CD4-positive, alpha-beta T cell (primary cell): ENCODE results near the gene THRB. TPM values are rescaled to one million over a fixed set of nuclear protein-coding genes. Genes with fewer than 3 reads are reported as not detected.

Experiments used
- ATAC-seq: fragments of 200-7000 bp; cut with Tn5 transposase; one replicate; pipeline ENCODE4 v1.10.0; 2022; ENCODE audit warnings: mild to moderate bottlenecking; ENCODE audit not compliant: poor library complexity
- CTCF ChIA-PET: fragments of 350-600 bp; sonication (Branson Sonifier 250); formaldehyde crosslinking; loops from one replicate; lab custom pipeline; 2021; ENCODE audit warnings: antibody characterized with exemption, inconsistent platforms; lab: Charles Lee
- POLR2A ChIA-PET: fragments of 350-600 bp; sonication (Branson Sonifier 250); formaldehyde crosslinking; loops from one replicate; lab custom pipeline; 2021; ENCODE audit warnings: antibody characterized with exemption, inconsistent platforms; lab: Charles Lee
- DNase-seq, 14 experiments: peaks; one replicate each; pipeline ENCODE4 v3.0.0-alpha.2; 2013 to 2020; ENCODE audit warnings: mixed read lengths in 2 of 14
- H3K27ac ChIP-seq, 2 donors: one replicate each; pipeline versions ENCODE4 v1.5.1 to v1.7.0; 2013; ENCODE audit warnings: low read length in 2 of 2, low read depth in 1 of 2, mild to moderate bottlenecking in 1 of 2
- H3K27me3 ChIP-seq, 2 experiments: 1 replicate in 1 of 2; 2 replicates in 1 of 2; pipeline versions ENCODE4 v1.6.1 to v1.7.0; 2013; ENCODE audit warnings: low read length in 2 of 2, control low read depth in 1 of 2, mild to moderate bottlenecking in 1 of 2, moderate library complexity in 1 of 2; ENCODE audit not compliant: insufficient read depth in 2 of 2, control insufficient read depth in 1 of 2
- H3K36me3 ChIP-seq: one replicate; pipeline ENCODE4 v1.6.1; 2013; ENCODE audit warnings: low read length, control low read depth; ENCODE audit not compliant: insufficient read depth
- H3K4me1 ChIP-seq: one replicate; pipeline ENCODE4 v1.6.1; 2013; ENCODE audit warnings: low read length, control low read depth; ENCODE audit not compliant: insufficient read depth
- H3K4me3 ChIP-seq: one replicate; pipeline ENCODE4 v1.5.1; 2013; ENCODE audit warnings: mild to moderate bottlenecking, low read length, moderate library complexity
- H3K9me3 ChIP-seq, 2 experiments: 1 replicate in 1 of 2; 2 replicates in 1 of 2; pipeline versions ENCODE4 v1.6.1 to v1.7.0; 2013; ENCODE audit warnings: low read length in 2 of 2, mild to moderate bottlenecking in 2 of 2, control low read depth in 1 of 2, moderate library complexity in 1 of 2; ENCODE audit not compliant: control insufficient read depth in 1 of 2, insufficient read depth in 1 of 2
- H3K27ac Mint-ChIP-seq: one replicate; pipeline ENCODE4 v1.8.0; 2020; ENCODE audit warnings: mixed read lengths
- H3K27me3 Mint-ChIP-seq: one replicate; pipeline ENCODE4 v1.8.0; 2021; ENCODE audit warnings: mixed read lengths
- H3K36me3 Mint-ChIP-seq: one replicate; pipeline ENCODE4 v1.8.0; 2021; ENCODE audit warnings: low read depth, mixed read lengths
- H3K4me1 Mint-ChIP-seq: one replicate; pipeline ENCODE4 v1.8.0; 2021; ENCODE audit warnings: low read depth, mixed read lengths
- H3K4me3 Mint-ChIP-seq: one replicate; pipeline ENCODE4 v1.8.0; 2020; ENCODE audit warnings: mild to moderate bottlenecking, mixed read lengths
- H3K9me3 Mint-ChIP-seq: one replicate; pipeline ENCODE4 v1.8.0; 2020; ENCODE audit warnings: mixed read lengths
- CTCF ChIP-seq: fragments of 200-600 bp; IDR thresholded peaks from one replicate; pipeline ENCODE4 v1.8.0; 2022; ENCODE audit warnings: antibody characterized with exemption, mild to moderate bottlenecking
- intact Hi-C, 2 experiments: fragments of 100-400 bp; cut with DNase I in 1 of 2; cut with micrococcal nuclease in 1 of 2; formaldehyde crosslinking; loops; one replicate each; pipeline versions ENCODE4 v1.15.1 to v1.9.0; 2023 to 2025; cut with DNase I, micrococcal nuclease
- total RNA-seq, 174 experiments: library from RNA in 2 of 174; stranded (reverse) in 2 of 174; gene quantifications; one replicate each; pipeline ENCODE4 v1.2.3 and lab custom pipeline; 2021 to 2026

The THRB gene
- total RNA-seq, 2 experiments from 2014 or later = not detected

- Histone ChIP-seq H3K4me1 (no peaks in the 10 kb centered on the region), H3K9me3 (no peaks in the 10 kb centered on the region), H3K27me3 (peaks cover 0 to 16% of the 10 kb centered on the region in 2 experiments), H3K36me3 (no peaks in the 10 kb centered on the region), H3K4me3 (no peak overlapping the region), H3K27ac (no peak overlapping the region)
- intact Hi-C loops = no loop called here
- Mint-ChIP-seq H3K4me1 (no peaks in the 10 kb centered on the region), H3K27me3 (peaks cover 15% of the 10 kb centered on the region), H3K9me3 (no peaks in the 10 kb centered on the region), H3K4me3 (no peak overlapping the region), H3K27ac (no peak overlapping the region), H3K36me3 (no peaks in the 10 kb centered on the region)
- ChIA-PET POLR2A (no interaction called here), CTCF (no interaction called here)
- ATAC-seq (no peak), DNase-seq (no peak)
- TF ChIP-seq CTCF = no peak
Measured at GRCh38 chr3:24245056-24245455, 249.6 kb downstream of the THRB start.

GRCh38 chr3:24244491-24244890, 250.2 kb downstream of the THRB start:
- H3K4me3 Mint-ChIP-seq = no peak overlapping the region
- no peaks in the 10 kb centered on the region for H3K9me3 Mint-ChIP-seq
- no peak for DNase-seq
- Histone ChIP-seq H3K9me3 (no peaks in the 10 kb centered on the region), H3K4me1 (no peaks in the 10 kb centered on the region), H3K36me3 (no peaks in the 10 kb centered on the region), H3K27me3 (peaks cover 0 to 10% of the 10 kb centered on the region in 2 experiments), H3K27ac (no peak overlapping the region), H3K4me3 (no peak overlapping the region)
- CTCF ChIA-PET = no interaction called here
- H3K27me3 Mint-ChIP-seq = peaks cover 15% of the 10 kb centered on the region
- H3K27ac Mint-ChIP-seq = no peak overlapping the region
- H3K36me3 Mint-ChIP-seq = no peaks in the 10 kb centered on the region
- no peak for TF ChIP-seq CTCF
- POLR2A ChIA-PET = no interaction called here
- intact Hi-C loops = no loop called here
- H3K4me1 Mint-ChIP-seq = no peaks in the 10 kb centered on the region
- no peak for ATAC-seq

GRCh38 chr3:24242012-24242698, 252.5 kb downstream of the THRB start:
- DNase-seq (no peak), ATAC-seq (no peak)
- ChIA-PET POLR2A (no interaction called here), CTCF (interaction anchor here (0.6 kb wide), 1 partner anchor 561 kb away, joined by 3 read pairs; no protein-coding TSS in a partner anchor)
- no peak for TF ChIP-seq CTCF
- Histone ChIP-seq H3K27ac (no peak overlapping the region), H3K36me3 (no peaks in the 10 kb centered on the region), H3K4me1 (no peaks in the 10 kb centered on the region), H3K27me3 (no peaks in the 10 kb centered on the region), H3K4me3 (no peak overlapping the region), H3K9me3 (no peaks in the 10 kb centered on the region)
- Mint-ChIP-seq H3K27me3 (peaks cover 11% of the 10 kb centered on the region), H3K4me1 (no peaks in the 10 kb centered on the region), H3K27ac (no peak overlapping the region), H3K36me3 (no peaks in the 10 kb centered on the region), H3K4me3 (no peak overlapping the region), H3K9me3 (no peaks in the 10 kb centered on the region)
- intact Hi-C loops = no loop called here
